Heart left ventricle (tissue), 16 donors: ENCODE results near the gene CCDC63. TPM values are rescaled to one million over a fixed set of nuclear protein-coding genes. Genes with fewer than 3 reads are reported as not detected.

Experiments used
- ATAC-seq, 4 donors: fragments of 200-7000 bp; cut with Tn5 transposase; one replicate each; pipeline ENCODE4 v1.9.1; 2020 to 2022; ENCODE audit warnings: moderate library complexity in 4 of 4, mild to moderate bottlenecking in 3 of 4, moderate number of reproducible peaks in 1 of 4
- DNase-seq, 5 donors: peaks; one replicate each; pipeline ENCODE4 v3.0.0-alpha.2; 2020
- H3K27ac ChIP-seq, 12 donors: fragments of 200-600 bp; sonication (generic) in 4 of 12; one replicate each; pipeline versions ENCODE4 v1.5.0 to v1.8.0; 2016 to 2022; ENCODE audit warnings: mild to moderate bottlenecking in 2 of 12
- H3K27me3 ChIP-seq, 9 donors: fragments of 200-600 bp; sonication (generic) in 2 of 9; one replicate each; pipeline versions ENCODE4 v1.5.1 to v1.8.0; 2016 to 2022; ENCODE audit warnings: mild to moderate bottlenecking in 3 of 9
- H3K36me3 ChIP-seq, 9 donors: fragments of 200-600 bp; sonication (generic) in 2 of 9; one replicate each; pipeline versions ENCODE4 v1.5.0 to v1.8.0; 2018 to 2022; ENCODE audit warnings: mild to moderate bottlenecking in 2 of 9
- H3K4me1 ChIP-seq, 12 donors: fragments of 200-600 bp; sonication (generic) in 4 of 12; one replicate each; pipeline versions ENCODE4 v1.5.0 to v1.8.0; 2016 to 2022; ENCODE audit warnings: mild to moderate bottlenecking in 3 of 12
- H3K4me3 ChIP-seq, 12 donors: fragments of 200-600 bp; sonication (generic) in 4 of 12; one replicate each; pipeline versions ENCODE4 v1.5.0 to v1.8.0; 2017 to 2022; ENCODE audit warnings: mild to moderate bottlenecking in 9 of 12, moderate library complexity in 4 of 12
- H3K9me3 ChIP-seq, 12 donors: fragments of 200-600 bp; sonication (generic) in 4 of 12; one replicate each; pipeline versions ENCODE4 v1.5.0 to v1.8.0; 2016 to 2022; ENCODE audit warnings: mild to moderate bottlenecking in 1 of 12
- CTCF ChIP-seq, 12 donors: fragments of 200-600 bp; sonication (generic) in 4 of 12; IDR thresholded peaks; one replicate each; pipeline versions ENCODE4 v1.5.0 to v1.8.0; 2018 to 2022; ENCODE audit warnings: antibody characterized with exemption in 12 of 12, mild to moderate bottlenecking in 5 of 12
- POLR2A ChIP-seq, 2 donors: fragments of 450-650 bp; IDR thresholded peaks; one replicate each; pipeline ENCODE4 v1.6.1; 2017; ENCODE audit warnings: antibody characterized with exemption in 2 of 2, mild to moderate bottlenecking in 2 of 2, moderate library complexity in 2 of 2
- WGBS, 4 donors: extraction: QIAGEN DNeasy Blood & Tissue Kit in 2 of 4; methylation state at CpG; one replicate each; pipeline versions ENCODE4 v1.1.5 to v1.1.7; 2013 to 2018; 5-methylcytosine and 5-hydroxymethylcytosine counted together
- intact Hi-C, 10 donors: fragments of 100-400 bp; cut with DNase I; formaldehyde crosslinking; loops; one replicate each; pipeline versions ENCODE4 v1.11.1 to v1.14.2; 2022
- polyA plus RNA-seq, 2 donors: library from polyadenylated mRNA; stranded (reverse); fragments of 200-250 nt; gene quantifications; one replicate each; pipeline ENCODE4 v1.2.3, GENCODE V29; 2013
- total RNA-seq, 9 donors: library from RNA; depleted of rRNA in 2 of 9; stranded (reverse); fragments of >200 nt in 2 of 9; fragmentation: NEBNext Ultra II Directional in 3 of 9; extraction: Animal tissue kit (Norgen Biotek cat#: 25700) in 3 of 9; gene quantifications; one replicate each; pipeline versions ENCODE4 v1.1.0 to v1.2.4, GENCODE V29; 2016 to 2023
- donor health status: ischemic (EF 13 %, LVEDD 7.1; RV severe dilation, severe dysfunction).
- donor health status: healthy with polysubstance abuse.
- donor health status: DM: no; HTN: yes; CAD: no.
- donor health status: DM: no; HTN: no; CAD: no.
- donor health status: ischemic (EF 25% LVEDD 6.9; RV normal size, moderate dysfunction).
- donor health status: ischemic (EF 25% LVEDD 5.7; RV mildly dilated, moderate dysfunction).
- donor health status: healthy.
- donor health status: DM: yes; HTN: yes; CAD: no.
- donor health status: ischemic (EF 35%, LVEDD 5.7; RV mildly dilated, moderate dysfunction).
- donor health status: nonischemic (EF 11% LVEDD 7.7; RV severe dilation, severe dysfunction).
- donor health status: DM: yes; HTN: yes; CAD: no.
- donor health status: PGD.
- donor health status: ischemic (EF 29% LVEDD 5.4; RV normal size, mild dysfunction).
- donor health status: nonischemic (EF 23%, LVEDD 6.1; RV moderate dilation, normal function).

CCDC63 gene
- total and polyA plus RNA-seq, 11 donors: not detected

- WGBS, 4 donors: 30 to 38% (median 35%) methylated on average over 13 of the region's 13 CpGs
- H3K9me3 ChIP-seq: no peaks in the 10 kb centered on the region
- H3K4me3 ChIP-seq: peak overlapping the region in 7 of 12 donors; percentile 7 to 37 (median 27)
- DNase-seq (no peak), ATAC-seq (peak in 2 of 4 donors; percentile 10 to 19)
- peaks cover 0 to 15% (median 4%) of the 10 kb centered on the region in 9 donors for H3K27me3 ChIP-seq
- peaks cover 0 to 20% (median 7%) of the 10 kb centered on the region in 12 donors for H3K4me1 ChIP-seq
- no peak for TF ChIP-seq CTCF (IDR thresholded peaks at IDR 0.05)
- TF ChIP-seq POLR2A (IDR thresholded peaks at IDR 0.05): no peak
- H3K36me3 ChIP-seq: no peaks in the 10 kb centered on the region
- intact Hi-C loops: loop anchor here (2.0 to 10.0 kb wide), 8 partner anchors 56 to 376 kb away; no protein-coding TSS in a partner anchor
- H3K27ac ChIP-seq: peak overlapping the region in 6 of 12 donors; percentile 19 to 71 (median 46)
These were observed 89.7 kb downstream of the CCDC63 start for GRCh38 chr12:110936367-110937103.

- TF ChIP-seq POLR2A (IDR thresholded peaks at IDR 0.05): no peak
- TF ChIP-seq CTCF (IDR thresholded peaks at IDR 0.05): peak; percentile 87 to 98 (median 94)
- peak in 4 of 5 donors; percentile 50 to 82 (median 63) for DNase-seq
- H3K27ac ChIP-seq: peak overlapping the region in 3 of 12 donors; percentile 19 to 71 (median 47)
- 4 to 5% (median 5%) methylated on average over 11 to 21 of the region's 21 CpGs for WGBS, 4 donors
- peak in 3 of 4 donors; percentile 49 to 54 (median 54) for ATAC-seq
- H3K36me3 ChIP-seq: no peaks in the 10 kb centered on the region
- intact Hi-C loops: loop anchor here (2.0 to 10.0 kb wide), 8 partner anchors 55 to 376 kb away; no protein-coding TSS in a partner anchor
- no peaks in the 10 kb centered on the region for H3K9me3 ChIP-seq
- peak overlapping the region in 7 of 12 donors; percentile 7 to 37 (median 27) for H3K4me3 ChIP-seq
- H3K4me1 ChIP-seq: peaks cover 0 to 15% (median 5%) of the 10 kb centered on the region in 12 donors
- peaks cover 0 to 15% (median 4%) of the 10 kb centered on the region in 9 donors for H3K27me3 ChIP-seq
These were observed 90.4 kb downstream of the CCDC63 start for GRCh38 chr12:110937104-110937641.

- Histone ChIP-seq H3K27me3 (peaks cover 0 to 15% (median 0%) of the 10 kb centered on the region in 9 donors), H3K9me3 (peaks cover 0 to 6% (median 0%) of the 10 kb centered on the region in 12 donors), H3K36me3 (no peaks in the 10 kb centered on the region), H3K27ac (no peak overlapping the region), H3K4me1 (peaks cover 0 to 11% (median 3%) of the 10 kb centered on the region in 12 donors), H3K4me3 (no peak overlapping the region)
- DNase-seq: no peak
- ATAC-seq: no peak
- TF ChIP-seq POLR2A (IDR thresholded peaks at IDR 0.05) (no peak), CTCF (IDR thresholded peaks at IDR 0.05) (no peak)
- intact Hi-C loops: loop anchor here in 1 of 10 donors (5.0 kb wide), 2 partner anchors 237 to 357 kb away; no protein-coding TSS in a partner anchor
- 81 to 96% (median 92%) methylated on average over 4 of the region's 4 CpGs for WGBS, 4 donors
These were observed 93.5 kb downstream of the CCDC63 start for GRCh38 chr12:110940296-110940695.

GRCh38 chr12:110940933-110941332 lies 94.1 kb downstream of the CCDC63 start:
- DNase-seq (no peak), ATAC-seq (no peak)
- no peaks in the 10 kb centered on the region for H3K36me3 ChIP-seq
- peaks cover 0 to 13% (median 5%) of the 10 kb centered on the region in 12 donors for H3K9me3 ChIP-seq
- WGBS, 4 donors: 60 to 79% (median 68%) methylated on average over 6 to 7 of the region's 7 CpGs
- no peak for TF ChIP-seq POLR2A (IDR thresholded peaks at IDR 0.05)
- no peak for TF ChIP-seq CTCF (IDR thresholded peaks at IDR 0.05)
- H3K4me3 ChIP-seq: no peak overlapping the region
- H3K27me3 ChIP-seq: peaks cover 0 to 12% (median 0%) of the 10 kb centered on the region in 9 donors
- H3K4me1 ChIP-seq: peaks cover 0 to 11% (median 3%) of the 10 kb centered on the region in 12 donors
- no peak overlapping the region for H3K27ac ChIP-seq
- intact Hi-C loops: loop anchor here in 1 of 10 donors (5.0 kb wide), 2 partner anchors 236 to 356 kb away; no protein-coding TSS in a partner anchor
